Fibroblast of the aortic adventitia (primary cell): ENCODE results near the gene ALG9. TPM values are rescaled to one million over a fixed set of nuclear protein-coding genes. Genes with fewer than 3 reads are reported as not detected.

Experiments used
- DNase-seq: peaks from one replicate; pipeline ENCODE4 v3.0.0-alpha.2; 2010; ENCODE audit warnings: low read depth
- H3K4me3 ChIP-seq: 2 replicates; pipeline ENCODE4 v1.5.1; 2011; ENCODE audit warnings: low read depth, mild to moderate bottlenecking, control low read depth, low read length, moderate library complexity
- CTCF ChIP-seq: IDR thresholded peaks from 2 replicates; pipeline ENCODE4 v1.5.1; 2011; ENCODE audit warnings: mild to moderate bottlenecking, low read length, control low read depth, inconsistent platforms; ENCODE audit not compliant: insufficient read depth
- total RNA-seq: library from RNA; depleted of rRNA; stranded (reverse); fragments of >200 nt; gene quantifications from 2 replicates; pipeline ENCODE4 v1.2.3, GENCODE V29; 2012; ENCODE audit warnings: low replicate concordance

ALG9 gene
- total RNA-seq, 1 donor = 41.7 TPM

GRCh38 chr11:111879637-111879960, 8.2 kb upstream of the ALG9 start:
- H3K4me3 ChIP-seq = peak overlapping the region; percentile 78
- no peak for DNase-seq
- TF ChIP-seq CTCF = no peak

- peak; percentile 96 for TF ChIP-seq CTCF
- peak; percentile 98 for DNase-seq
- H3K4me3 ChIP-seq = peak within 1 kb of the TSS; percentile 78
These were observed 7.7 kb upstream of the ALG9 start, which contains the start of the genes CFAP68 and FDXACB1 for GRCh38 chr11:111878849-111879636. CFAP68 (plus strand) TSS chr11:111879541; CDS start chr11:111879561, 20 bp downstream. FDXACB1 (minus strand) TSS chr11:111879165; CDS start chr11:111879132, 33 bp downstream.

GRCh38 chr11:111878385-111878848, 7.0 kb upstream of the ALG9 start:
- TF ChIP-seq CTCF = no peak
- peak; percentile 40 for DNase-seq
- H3K4me3 ChIP-seq = peak overlapping the region; percentile 78

- peak overlapping the region; percentile 89 for H3K4me3 ChIP-seq
- DNase-seq = no peak
- TF ChIP-seq CTCF = no peak
These were observed 346 bp upstream of the ALG9 start for GRCh38 chr11:111871693-111872161.

- no peak for DNase-seq
- peak overlapping the region; percentile 89 for H3K4me3 ChIP-seq
- no peak for TF ChIP-seq CTCF
These were observed 877 bp downstream of the ALG9 start for GRCh38 chr11:111870522-111870885.

- TF ChIP-seq CTCF = no peak
- no peak overlapping the region for H3K4me3 ChIP-seq
- no peak for DNase-seq
These were observed 1.3 kb downstream of the ALG9 start for GRCh38 chr11:111870113-111870512.
